DMS53 treated with DMSO at 0.1 percent for 48 hours (cell line): ENCODE measurements around the gene PCNA.
"Not testable (repeated sequence)": the region's sequence is repeated elsewhere in the genome, so short reads cannot be mapped to it uniquely, and the experiment has no call there.

ENCODE experiments used
- DNase-seq: peaks from one replicate; lab custom pipeline; 2025; ENCODE audit not compliant: unreplicated experiment; lab: John Stamatoyannopoulos, UW

PCNA gene

DNA sequence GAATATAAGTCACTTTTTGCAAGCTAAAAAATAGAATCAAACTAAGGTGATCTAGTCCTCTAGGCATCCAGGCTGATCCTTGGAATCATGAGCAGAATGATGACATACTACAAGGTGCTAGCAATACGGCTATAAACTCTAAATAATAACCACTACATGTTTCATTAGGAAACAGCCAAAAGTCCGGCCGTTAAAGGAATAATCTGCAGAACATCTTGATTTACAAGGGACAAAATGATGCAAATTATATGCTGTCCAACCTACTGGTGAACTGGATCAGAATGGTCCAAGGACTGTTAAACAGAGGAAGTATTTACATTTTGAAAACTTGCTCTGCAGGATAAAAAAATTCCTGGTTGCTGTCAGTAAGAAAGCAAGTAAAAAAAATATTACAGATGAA, 19.8 kb downstream of the PCNA start:
- DNase-seq, result not testable (repeated sequence)

- DNase-seq, result not testable (repeated sequence)
Observed at GRCh38 chr20:5099009-5099408, 20.7 kb downstream of the PCNA start.

- DNase-seq, result no peak
Observed at GRCh38 chr20:5096463-5096862, 23.3 kb downstream of the PCNA start.

DNA sequence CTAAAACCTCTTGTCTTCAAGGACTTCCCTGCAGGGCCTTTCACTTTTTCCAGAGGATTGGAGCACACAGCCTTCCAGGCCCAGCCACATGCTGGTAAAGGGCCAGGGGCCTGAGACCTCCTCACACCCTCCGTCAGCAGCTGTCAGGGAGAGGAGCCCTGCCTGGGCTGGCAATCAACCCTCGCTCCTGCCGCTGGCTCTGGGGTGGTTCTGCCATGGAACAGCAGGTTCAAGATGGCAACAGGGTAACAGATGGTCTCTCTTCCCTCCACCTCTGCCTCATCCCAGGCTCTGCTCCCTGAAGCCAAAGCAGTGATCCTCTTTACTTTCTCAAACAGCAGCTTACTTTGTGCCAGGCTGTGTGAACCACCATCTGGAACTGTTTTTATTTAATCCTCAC, 23.8 kb downstream of the PCNA start:
- DNase-seq, result no peak

- DNase-seq, result no peak
Observed at GRCh38 chr20:5095454-5095853, 24.3 kb downstream of the PCNA start.

DNA sequence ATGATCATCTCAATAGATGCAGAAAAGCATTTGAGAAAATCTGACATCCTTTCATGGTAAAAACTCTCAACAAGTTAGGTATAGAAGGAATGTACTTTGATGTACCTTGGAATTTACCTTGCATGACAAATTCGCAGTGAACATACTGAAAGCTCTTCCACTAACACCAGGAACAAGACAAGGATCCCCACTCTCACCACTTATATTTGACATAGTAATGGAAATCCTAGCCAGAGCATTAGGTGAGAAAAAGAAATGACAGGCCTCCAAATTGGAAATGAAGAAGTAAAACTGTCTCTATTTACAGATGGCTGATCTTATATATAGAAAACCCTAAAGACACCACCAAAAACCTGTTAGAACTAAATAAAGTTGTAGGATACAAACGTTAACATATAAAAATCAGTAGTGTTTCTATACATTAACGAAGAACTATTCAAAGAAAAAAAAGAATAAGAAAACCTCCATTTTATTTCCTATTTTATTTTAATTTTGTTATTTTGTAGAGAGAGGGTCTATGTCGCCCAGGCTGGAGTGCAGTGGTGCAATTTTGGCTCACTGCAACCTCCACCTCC, 26.9 kb downstream of the PCNA start:
- no peak for DNase-seq

GRCh38 chr20:5091902-5092301, 27.9 kb downstream of the PCNA start:
- DNase-seq, result no peak

DNA sequence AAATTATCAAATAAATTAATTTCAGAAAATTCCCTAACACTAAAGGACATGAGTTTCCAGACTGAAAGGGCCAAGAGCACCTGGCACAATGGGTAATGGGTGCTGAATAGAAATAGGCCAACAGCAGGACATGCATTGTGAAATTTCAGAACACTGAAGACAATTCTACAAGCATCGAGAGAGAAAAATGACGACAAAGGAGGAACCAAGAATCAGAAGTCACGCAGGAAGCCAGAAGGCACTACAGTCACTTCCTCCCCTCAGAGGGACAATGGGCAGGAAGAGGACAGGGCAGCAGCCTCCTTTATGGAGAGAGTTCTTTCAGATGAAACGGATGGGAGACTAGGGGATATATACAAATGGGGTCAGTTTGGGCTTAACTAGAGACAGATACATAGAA, 29.6 kb downstream of the PCNA start:
- DNase-seq, result no peak

GRCh38 chr20:5088688-5089087, 31.1 kb downstream of the PCNA start:
- no peak for DNase-seq

DNA sequence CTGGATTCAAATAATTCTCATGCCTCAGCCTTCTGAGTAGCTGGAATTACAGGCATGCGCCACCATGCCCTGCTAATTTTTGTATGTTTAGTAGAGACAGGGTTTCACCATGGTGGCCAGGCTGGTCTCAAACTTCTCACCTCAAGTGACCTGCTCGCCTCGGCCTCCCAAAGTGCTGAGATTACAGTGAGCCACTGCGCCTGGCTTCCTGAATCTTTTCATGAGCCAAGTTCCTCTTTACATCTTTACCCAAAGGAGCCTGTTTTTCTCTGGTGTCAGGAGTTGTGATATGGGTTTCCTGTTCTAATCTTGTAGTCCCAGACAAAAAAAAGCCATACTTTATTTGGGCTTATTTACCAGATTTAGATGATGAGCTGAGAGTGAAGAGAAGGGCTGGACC, 34.4 kb downstream of the PCNA start:
- no peak for DNase-seq

DNA sequence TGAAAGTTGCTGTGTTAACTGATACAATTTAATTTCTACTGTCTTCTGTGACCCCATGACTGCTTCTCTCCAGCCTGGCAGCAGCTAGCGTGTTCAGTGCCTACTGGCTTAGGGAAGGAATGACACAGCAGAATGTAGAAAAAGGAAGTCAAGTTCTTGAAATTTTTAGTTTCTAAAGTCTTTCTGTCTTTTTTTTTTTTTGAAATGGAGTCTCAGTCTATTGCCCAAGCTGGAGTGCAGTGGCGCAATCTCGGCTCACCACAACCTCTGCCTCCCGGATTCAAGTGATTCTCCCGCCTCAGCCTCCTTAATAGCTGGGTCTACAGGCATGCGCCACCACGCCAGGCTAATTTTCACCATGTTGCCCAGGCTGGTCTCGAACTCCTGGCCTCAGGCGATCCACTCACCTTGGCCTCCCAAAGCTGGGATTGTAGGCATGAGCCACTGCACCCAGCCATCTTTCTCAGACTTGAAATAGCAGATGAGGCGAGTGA, 39.3 kb downstream of the PCNA start:
- DNase-seq, result no peak

GRCh38 chr20:5078399-5078958, 41.3 kb downstream of the PCNA start:
- DNase-seq, result peak; percentile 21

DNA sequence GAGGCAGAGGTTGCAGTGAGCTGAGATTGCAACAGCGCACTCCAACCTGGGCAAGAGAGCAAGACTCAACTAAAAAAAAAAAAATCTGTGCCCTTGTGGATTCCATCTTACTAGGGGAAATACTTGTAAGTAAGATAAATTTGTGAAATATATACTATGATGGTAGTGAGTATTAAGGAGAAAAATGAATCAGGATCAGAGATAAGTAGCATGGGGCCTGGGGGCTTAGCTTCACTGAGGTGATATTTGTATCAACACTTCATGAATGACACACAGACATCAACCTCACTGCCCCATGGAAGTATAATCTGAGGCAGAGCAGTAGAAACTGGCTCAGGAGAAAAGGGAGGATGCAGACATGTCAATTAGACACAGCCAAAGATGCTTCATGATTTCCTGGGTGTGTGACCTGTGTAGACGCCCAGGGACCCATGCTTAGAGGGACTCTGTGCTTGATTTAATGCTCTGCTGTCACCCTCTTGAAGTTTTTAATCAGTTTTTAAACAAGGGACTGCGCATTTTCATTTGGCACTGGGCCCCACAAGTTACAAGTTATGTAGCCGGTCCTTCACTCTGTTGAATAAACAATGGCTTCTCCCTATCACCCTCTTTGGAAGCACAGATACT, 41.9 kb downstream of the PCNA start:
- no peak for DNase-seq

GRCh38 chr20:5076913-5077312, 42.8 kb downstream of the PCNA start:
- DNase-seq, result not testable (repeated sequence)

- DNase-seq, result no peak
Observed at GRCh38 chr20:5074232-5074674, 45.5 kb downstream of the PCNA start.

- no peak for DNase-seq
Observed at GRCh38 chr20:5073660-5074231, 46.0 kb downstream of the PCNA start.

DNA sequence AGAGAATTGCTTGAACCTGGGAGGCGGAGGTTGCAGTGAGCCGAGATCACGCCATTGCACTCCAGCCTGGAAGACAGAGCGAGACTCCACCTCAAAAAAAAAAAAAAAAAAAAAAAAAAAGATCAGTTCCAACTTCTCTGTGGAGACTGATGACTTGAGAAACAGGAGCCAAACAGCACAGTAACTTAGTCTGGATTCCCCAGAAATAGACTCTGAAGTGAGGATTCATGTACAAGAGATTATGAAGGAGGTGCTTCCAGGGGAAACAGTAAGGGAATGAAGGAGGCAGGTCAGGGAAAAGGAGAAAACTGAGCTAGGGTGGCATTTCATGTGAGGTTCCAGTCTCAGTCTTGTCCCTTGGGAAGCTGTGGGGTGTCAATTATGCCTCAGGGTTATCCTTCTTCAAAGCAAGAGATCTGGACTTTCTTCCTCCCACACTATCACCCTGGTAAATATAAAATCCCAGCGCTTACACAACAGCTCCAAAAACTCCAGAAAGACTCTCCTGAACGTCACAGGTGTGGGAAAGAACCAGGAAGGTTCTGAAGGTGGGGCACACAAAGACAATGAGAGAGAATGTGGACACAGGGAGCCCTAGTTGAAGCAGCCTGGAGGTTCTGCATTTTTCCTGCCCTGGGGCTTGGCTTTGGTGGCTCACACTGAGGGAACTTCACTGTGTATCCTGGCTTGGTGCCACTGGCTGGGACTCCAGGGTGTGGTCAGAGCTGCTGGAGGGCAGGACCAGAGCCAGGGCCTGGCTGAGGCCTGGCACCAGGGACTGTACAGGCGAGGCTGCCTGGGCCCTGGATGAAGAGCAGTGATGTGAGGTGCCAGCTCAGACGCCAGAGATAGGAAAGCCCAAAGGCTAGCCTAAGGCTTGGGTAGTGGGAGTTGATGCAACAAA, 46.8 kb downstream of the PCNA start:
- no peak for DNase-seq

- not testable (repeated sequence) for DNase-seq
Observed at GRCh38 chr20:5071942-5072341, 47.8 kb downstream of the PCNA start.

- DNase-seq, result peak; percentile 35
Observed at GRCh38 chr20:5070570-5070969, 49.2 kb downstream of the PCNA start.

- no peak for DNase-seq
Observed at GRCh38 chr20:5070081-5070480, 49.7 kb downstream of the PCNA start.

- DNase-seq, result no peak
Observed at GRCh38 chr20:5069141-5069806, 50.5 kb downstream of the PCNA start.
